H1 (cell line): Measurements from ENCODE around the gene MAFB. TPM values are rescaled to one million over a fixed set of nuclear protein-coding genes. Genes with fewer than 3 reads are reported as not detected.

Source experiments
- CTCF ChIA-PET: fragments of 300-600 bp; sonication (Branson Sonifier 250); formaldehyde crosslinking; loops from one replicate; lab custom pipeline; 2021; ENCODE audit not compliant: partially characterized antibody; lab: Charles Lee
- POLR2A ChIA-PET: fragments of 300-600 bp; sonication (Branson Sonifier 250); formaldehyde crosslinking; loops from one replicate; lab custom pipeline; 2021; ENCODE audit warnings: inconsistent platforms; ENCODE audit not compliant: partially characterized antibody; lab: Charles Lee
- DNase-seq, 2 experiments: peaks; one replicate each; pipeline versions ENCODE4 v3.0.0 to v3.0.0-alpha.2; 2010 to 2022; ENCODE audit warnings: low spot score in 2 of 2, low read depth in 1 of 2, mixed read lengths in 1 of 2
- FAIRE-seq: peaks from 2 replicates; lab custom pipeline; 2011; peaks lifted over from hg19 to GRCh38; lab: Jason Lieb, UNC
- H2AFZ ChIP-seq: 2 replicates; pipeline ENCODE4 v1.8.1; 2012; ENCODE audit warnings: low read length, inconsistent platforms
- H2AK5ac ChIP-seq: 2 replicates; pipeline ENCODE4 v1.6.1; 2013; ENCODE audit warnings: low read depth, low read length
- H2BK120ac ChIP-seq: replicated peaks from 2 replicates; pipeline ENCODE3; 2013; ENCODE audit warnings: low read depth, low read length, inconsistent platforms
- H2BK12ac ChIP-seq: 2 replicates; pipeline ENCODE4 v1.6.1; 2013; ENCODE audit warnings: low read depth, low read length
- H2BK15ac ChIP-seq: 2 replicates; pipeline ENCODE4 v1.6.1; 2013; ENCODE audit warnings: low read length
- H2BK20ac ChIP-seq: 2 replicates; pipeline ENCODE4 v1.6.1; 2013; ENCODE audit warnings: low read length
- H2BK5ac ChIP-seq: 2 replicates; pipeline ENCODE4 v1.6.1; 2013; ENCODE audit warnings: low read depth, low read length
- H3K14ac ChIP-seq: 2 replicates; pipeline ENCODE4 v1.6.1; 2013; ENCODE audit warnings: inconsistent platforms; ENCODE audit not compliant: insufficient read length
- H3K18ac ChIP-seq: 2 replicates; pipeline ENCODE4 v1.6.1; 2013; ENCODE audit warnings: low read length; ENCODE audit errors: extremely low read depth
- H3K23ac ChIP-seq: 2 replicates; pipeline ENCODE4 v1.6.1; 2013; ENCODE audit warnings: inconsistent platforms; ENCODE audit not compliant: insufficient read length
- H3K23me2 ChIP-seq: 2 replicates; pipeline ENCODE4 v1.6.1; 2013; ENCODE audit warnings: low read depth, low read length
- H3K27ac ChIP-seq: 2 replicates; pipeline ENCODE4 v1.6.1; 2011; ENCODE audit warnings: low read depth, low read length, inconsistent platforms
- H3K27me3 ChIP-seq, 4 experiments: replicated peaks in 1 of 4; 1 replicate in 1 of 4; 2 replicates in 3 of 4; pipeline versions ENCODE4 v1.6.1 to v1.8.1; 2011 to 2013; ENCODE audit warnings: low read length in 3 of 4, mild to moderate bottlenecking in 3 of 4, inconsistent platforms in 2 of 4, mixed read lengths in 2 of 4, moderate library complexity in 1 of 4; ENCODE audit not compliant: control insufficient read depth in 3 of 4, insufficient read depth in 3 of 4; ENCODE audit errors: extremely low read depth in 1 of 4
- H3K36me3 ChIP-seq, 4 experiments: 2 replicates each; pipeline versions ENCODE4 v1.6.1 to v1.8.1; 2011 to 2013; ENCODE audit warnings: mild to moderate bottlenecking in 4 of 4, low read length in 3 of 4, moderate library complexity in 2 of 4, control low read depth in 1 of 4, inconsistent platforms in 1 of 4; ENCODE audit not compliant: insufficient read depth in 4 of 4, control insufficient read depth in 2 of 4
- H3K4ac ChIP-seq: replicated peaks from 2 replicates; pipeline ENCODE3; 2013; ENCODE audit warnings: low read length, low read depth, mixed read lengths, inconsistent platforms; ENCODE audit not compliant: insufficient read length
- H3K4me1 ChIP-seq, 4 experiments: replicated peaks in 1 of 4; 1 replicate in 1 of 4; 2 replicates in 3 of 4; pipeline versions ENCODE4 v1.6.1 to v1.8.1; 2011 to 2013; ENCODE audit warnings: low read length in 3 of 4, inconsistent platforms in 2 of 4, mixed read lengths in 1 of 4; ENCODE audit not compliant: insufficient read depth in 4 of 4, control insufficient read depth in 3 of 4
- H3K4me2 ChIP-seq, 2 experiments: 2 replicates each; pipeline versions ENCODE4 v1.6.1 to v1.8.1; 2011 to 2013; ENCODE audit warnings: low read depth in 2 of 2, low read length in 2 of 2, control low read depth in 1 of 2, inconsistent platforms in 1 of 2, mild to moderate bottlenecking in 1 of 2; ENCODE audit not compliant: insufficient read depth in 1 of 2
- H3K4me3 ChIP-seq, 4 experiments: fragments of 200-600, 300-600 bp in 1 of 4; sonication (generic), shearing (Covaris generic), sonication (Bioruptor Twin) in 1 of 4; 2 replicates each; pipeline versions ENCODE4 v1.5.1 to v1.8.1; 2011 to 2016; ENCODE audit warnings: low read length in 4 of 4, low read depth in 3 of 4, control low read depth in 2 of 4, inconsistent platforms in 2 of 4, mild to moderate bottlenecking in 2 of 4, mixed read lengths in 1 of 4, moderate library complexity in 1 of 4; ENCODE audit not compliant: insufficient read depth in 2 of 4; ENCODE audit errors: extremely low read depth in 1 of 4
- H3K56ac ChIP-seq: replicated peaks from 2 replicates; pipeline ENCODE3; 2013; ENCODE audit warnings: low read depth, mild to moderate bottlenecking, mixed read lengths, low read length, inconsistent platforms; ENCODE audit not compliant: insufficient read length
- H3K79me1 ChIP-seq: 2 replicates; pipeline ENCODE4 v1.6.1; 2013; ENCODE audit warnings: low read depth, low read length, control low read depth
- H3K79me2 ChIP-seq, 2 experiments: 2 replicates each; pipeline versions ENCODE4 v1.6.1 to v1.8.1; 2012 to 2013; ENCODE audit warnings: low read length in 2 of 2, mild to moderate bottlenecking in 2 of 2, inconsistent platforms in 1 of 2; ENCODE audit not compliant: insufficient read depth in 2 of 2, control insufficient read depth in 1 of 2
- H3K9ac ChIP-seq, 4 experiments: replicated peaks in 1 of 4; 1 replicate in 1 of 4; 2 replicates in 3 of 4; pipeline versions ENCODE4 v1.6.1 to v1.8.1; 2011 to 2013; ENCODE audit warnings: low read depth in 3 of 4, low read length in 3 of 4, control low read depth in 2 of 4, mild to moderate bottlenecking in 2 of 4, moderate library complexity in 2 of 4, inconsistent platforms in 1 of 4; ENCODE audit errors: extremely low read depth in 1 of 4
- H3K9me3 ChIP-seq, 2 experiments: 2 replicates each; pipeline versions ENCODE4 v1.6.1 to v1.8.1; 2012 to 2013; ENCODE audit warnings: mild to moderate bottlenecking in 2 of 2, moderate library complexity in 2 of 2, control low read depth in 1 of 2, inconsistent platforms in 1 of 2, low read depth in 1 of 2, low read length in 1 of 2, mixed read lengths in 1 of 2; ENCODE audit not compliant: insufficient read depth in 2 of 2
- H4K20me1 ChIP-seq, 2 experiments: replicated peaks in 1 of 2; 2 replicates each; pipeline versions ENCODE3 to v1.8.1; 2011 to 2013; ENCODE audit warnings: inconsistent platforms in 2 of 2, low read length in 2 of 2, mild to moderate bottlenecking in 1 of 2; ENCODE audit not compliant: insufficient read depth in 2 of 2, control insufficient read depth in 1 of 2
- H4K5ac ChIP-seq: 2 replicates; pipeline ENCODE4 v1.6.1; 2013; ENCODE audit warnings: low read length, low read depth, mixed read lengths, inconsistent platforms; ENCODE audit not compliant: insufficient read length
- H4K8ac ChIP-seq: 2 replicates; pipeline ENCODE4 v1.8.0; 2013; ENCODE audit warnings: mild to moderate bottlenecking, moderate library complexity, low read length, inconsistent platforms; ENCODE audit not compliant: insufficient read depth; ENCODE audit errors: extremely low read depth
- H4K91ac ChIP-seq: replicated peaks from 2 replicates; pipeline ENCODE3; 2013; ENCODE audit warnings: low read length, mixed read lengths, inconsistent platforms; ENCODE audit not compliant: insufficient read length
- BRCA1 ChIP-seq: IDR thresholded peaks from 2 replicates; pipeline ENCODE4 v1.6.1; 2012; ENCODE audit warnings: low read depth, low read length, improper control_type of control experiment
- CBX8 ChIP-seq: fragments of 300-800, 300-1000 bp; sonication (generic); IDR thresholded peaks from 2 replicates; pipeline ENCODE4 v1.7.1; 2016; ENCODE audit warnings: low read depth, low read length, borderline replicate concordance
- FOSL1 ChIP-seq: IDR thresholded peaks from 2 replicates; pipeline ENCODE4 v1.6.1; 2011; ENCODE audit warnings: mild to moderate bottlenecking, low read depth, low read length, moderate library complexity; ENCODE audit not compliant: insufficient read depth
- GABPA ChIP-seq: IDR thresholded peaks from 2 replicates; pipeline ENCODE4 v1.6.1; 2011; ENCODE audit warnings: mild to moderate bottlenecking, low read length, moderate library complexity, borderline replicate concordance; ENCODE audit not compliant: insufficient read depth
- NANOG ChIP-seq: IDR thresholded peaks from 2 replicates; pipeline ENCODE4 v1.6.1; 2011; ENCODE audit warnings: low read length, low read depth, mild to moderate bottlenecking, inconsistent platforms; ENCODE audit not compliant: insufficient read depth, poor library complexity, severe bottlenecking
- PHF8 ChIP-seq: fragments of 200-600 bp; sonication (generic); conservative IDR thresholded peaks from 2 replicates; pipeline ENCODE4 v1.7.1; 2012; ENCODE audit warnings: low read depth, mild to moderate bottlenecking, inconsistent platforms, low read length, moderate library complexity
- RBBP5 ChIP-seq: IDR thresholded peaks from 2 replicates; pipeline ENCODE4 v1.7.1; 2012; ENCODE audit warnings: low read depth, mild to moderate bottlenecking, inconsistent platforms, low read length, moderate library complexity, borderline replicate concordance
- RFX5 ChIP-seq: IDR thresholded peaks from 2 replicates; pipeline ENCODE4 v1.6.1; 2011; ENCODE audit warnings: low read depth, low read length, improper control_type of control experiment, borderline replicate concordance
- WGBS, 2 experiments: shearing (Covaris generic) in 1 of 2; methylation state at CpG; one replicate each; pipeline versions ENCODE4 v1.1.6 to v1.1.7; 2013 to 2015; ENCODE audit warnings: low lambda C conversion rate in 2 of 2, mixed read lengths in 2 of 2, inconsistent platforms in 1 of 2, low coverage in 1 of 2, missing lambda C conversion rate in 1 of 2; ENCODE audit not compliant: insufficient replicate concordance in 2 of 2, insufficient coverage in 1 of 2, insufficient read length in 1 of 2; ENCODE audit errors: extremely low coverage in 1 of 2, missing lambda C conversion rate in 1 of 2; 5-methylcytosine and 5-hydroxymethylcytosine counted together
- polyA plus RNA-seq, 7 experiments: library from polyadenylated mRNA; depleted of rRNA in 3 of 7; stranded (reverse) in 5 of 7; unstranded in 2 of 7; fragments of >200 nt in 5 of 7; fragments of 200-250 nt in 2 of 7; gene quantifications; 1 replicate in 5 of 7; 2 replicates in 1 of 7; 4 replicates in 1 of 7; pipeline versions ENCODE4 v1.2.1 to v1.2.3, GENCODE V29; 2011 to 2013; ENCODE audit warnings: missing spikeins in 2 of 7, mixed read lengths in 2 of 7
- total RNA-seq: library from RNA; stranded (reverse); fragmentation: NEBNext Ultra II Directional; extraction: Animal tissue kit (Norgen Biotek cat#: 25700); gene quantifications from 2 replicates; pipeline ENCODE4 v1.2.1, GENCODE V29; 2021
- TF ChIP-seq, protein P1 (sequence below): IDR thresholded peaks from 2 replicates; pipeline ENCODE4 v1.6.1; 2011; ENCODE audit warnings: low read length, improper control_type of control experiment

The MAFB gene
- total and polyA plus RNA-seq, 2 of the 8 experiments (the other 6 are each of a cell fraction or from before 2014, with no cell fraction given) = 0.83 to 1.8 TPM

DNA sequence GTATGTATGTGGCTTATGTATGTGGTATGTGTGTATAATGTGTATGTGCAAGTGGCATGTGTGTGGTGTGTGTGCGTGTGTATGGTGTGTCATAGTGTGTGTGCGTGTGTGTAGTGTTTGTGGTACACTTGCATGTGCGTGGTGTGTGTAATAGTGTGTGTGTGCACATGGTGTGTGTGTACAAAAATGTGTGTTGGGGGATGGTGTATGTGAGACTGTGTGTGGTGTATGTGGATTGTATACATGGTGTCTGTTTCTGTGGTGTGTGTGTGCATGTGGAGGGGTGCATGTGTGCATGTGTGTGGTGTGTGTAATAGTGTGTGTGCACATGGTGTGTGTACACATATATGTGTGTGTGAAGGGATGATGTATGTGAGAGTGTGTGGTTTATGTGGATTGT, 21.5 kb downstream of the MAFB start:
- Histone ChIP-seq H4K20me1 (peaks cover 0 to 2% of the 10 kb centered on the region in 2 experiments), H2BK20ac (no peak overlapping the region; the same call in 1 of the 2 replicates), H4K8ac (no peak overlapping the region), H3K27ac (no peak overlapping the region), H3K23ac (no peak overlapping the region), H3K4ac (no peak overlapping the region), H2BK15ac (peak overlapping the region; percentile 13; the same call in 1 of the 2 replicates), H2AK5ac (0 out of 2 replicates have a peak overlapping the region, but pooled peaks have one; percentile 47), H3K23me2 (peaks cover 5% of the 10 kb centered on the region; the same call in 1 of the 2 replicates), H3K4me2 (no peak overlapping the region), H3K9ac (no peak overlapping the region), H3K18ac (no peak overlapping the region), H3K4me1 (no peaks in the 10 kb centered on the region; a peak in 1 of 7 replicates), H3K14ac (no peak overlapping the region), H2BK120ac (no peak overlapping the region), H2BK5ac (peak overlapping the region; percentile 32; the same call in 1 of the 2 replicates), H3K79me2 (no peaks in the 10 kb centered on the region; a peak in 1 of 4 replicates), H3K56ac (no peak overlapping the region), H4K91ac (peak overlapping the region; percentile 5), H3K36me3 (no peaks in the 10 kb centered on the region), H3K79me1 (no peaks in the 10 kb centered on the region), H3K27me3 (no peaks in the 10 kb centered on the region), H2AFZ (no peak overlapping the region), H3K4me3 (no peak overlapping the region), H3K9me3 (no peaks in the 10 kb centered on the region), H2BK12ac (peak overlapping the region; percentile 40; the same call in 1 of the 2 replicates), H4K5ac (no peak overlapping the region)
- 95% methylated on average over 3 of the region's 3 CpGs; no CpG with 5 or more reads in 1 of the 2 experiments for WGBS, 2 experiments
- POLR2A ChIA-PET = no interaction called here
- DNase-seq = no peak
- TF ChIP-seq NANOG (no peak), RFX5 (no peak), PHF8 (no peak), CBX8 (no peak), BRCA1 (no peak), RBBP5 (no peak), GABPA (no peak), FOSL1 (no peak)
- TF ChIP-seq, protein P1, sequence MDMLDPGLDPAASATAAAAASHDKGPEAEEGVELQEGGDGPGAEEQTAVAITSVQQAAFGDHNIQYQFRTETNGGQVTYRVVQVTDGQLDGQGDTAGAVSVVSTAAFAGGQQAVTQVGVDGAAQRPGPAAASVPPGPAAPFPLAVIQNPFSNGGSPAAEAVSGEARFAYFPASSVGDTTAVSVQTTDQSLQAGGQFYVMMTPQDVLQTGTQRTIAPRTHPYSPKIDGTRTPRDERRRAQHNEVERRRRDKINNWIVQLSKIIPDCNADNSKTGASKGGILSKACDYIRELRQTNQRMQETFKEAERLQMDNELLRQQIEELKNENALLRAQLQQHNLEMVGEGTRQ = no peak
- FAIRE-seq = no peak
- CTCF ChIA-PET = no interaction called here
